NCI-H1092 treated with DMSO at 0.1 percent for 48 hours (cell line): ENCODE results near the gene EGFR.
A peak's percentile ranks its signal among the peaks of the same experiment; 100 is the strongest.

Source experiments
- DNase-seq: peaks from one replicate; lab custom pipeline; 2025; lab: John Stamatoyannopoulos, UW

EGFR gene

DNA sequence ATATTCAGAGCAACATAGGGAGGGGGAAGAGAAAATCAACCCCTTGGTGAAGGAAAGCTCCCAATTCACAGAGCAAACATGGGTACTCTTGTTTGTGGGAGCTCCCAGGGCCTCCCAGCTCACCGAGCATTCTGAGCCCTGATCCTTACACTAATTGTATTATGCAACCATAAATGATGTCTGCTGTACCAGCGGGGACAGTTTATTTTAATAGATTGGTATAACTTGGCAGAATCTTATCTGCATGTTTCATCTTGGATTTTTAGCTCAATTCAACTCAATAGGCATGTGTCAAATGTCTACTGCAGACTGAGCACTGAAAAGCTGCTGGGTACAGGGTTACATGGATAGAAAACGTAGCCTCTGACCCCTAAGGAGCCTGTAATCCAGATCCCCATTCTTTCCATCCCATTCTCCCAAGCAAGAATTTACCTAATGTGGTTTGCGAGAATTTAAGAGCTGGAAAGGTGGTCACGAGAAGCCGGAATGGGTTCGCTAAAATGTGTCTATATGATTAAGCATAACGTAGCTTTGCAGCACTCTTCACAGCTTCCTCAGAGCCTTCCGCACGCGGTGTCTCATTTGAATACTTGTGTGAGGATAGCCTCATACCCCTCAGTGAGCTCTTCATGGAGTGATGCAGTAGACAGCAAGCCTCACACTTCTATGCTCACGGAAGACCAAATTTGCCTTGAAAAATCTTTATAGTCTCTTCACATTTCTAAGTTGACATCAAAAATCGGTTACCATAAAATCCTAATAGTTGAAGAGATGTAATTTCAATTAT is 18.3 kb downstream of the EGFR start:
- no peak for DNase-seq

DNA sequence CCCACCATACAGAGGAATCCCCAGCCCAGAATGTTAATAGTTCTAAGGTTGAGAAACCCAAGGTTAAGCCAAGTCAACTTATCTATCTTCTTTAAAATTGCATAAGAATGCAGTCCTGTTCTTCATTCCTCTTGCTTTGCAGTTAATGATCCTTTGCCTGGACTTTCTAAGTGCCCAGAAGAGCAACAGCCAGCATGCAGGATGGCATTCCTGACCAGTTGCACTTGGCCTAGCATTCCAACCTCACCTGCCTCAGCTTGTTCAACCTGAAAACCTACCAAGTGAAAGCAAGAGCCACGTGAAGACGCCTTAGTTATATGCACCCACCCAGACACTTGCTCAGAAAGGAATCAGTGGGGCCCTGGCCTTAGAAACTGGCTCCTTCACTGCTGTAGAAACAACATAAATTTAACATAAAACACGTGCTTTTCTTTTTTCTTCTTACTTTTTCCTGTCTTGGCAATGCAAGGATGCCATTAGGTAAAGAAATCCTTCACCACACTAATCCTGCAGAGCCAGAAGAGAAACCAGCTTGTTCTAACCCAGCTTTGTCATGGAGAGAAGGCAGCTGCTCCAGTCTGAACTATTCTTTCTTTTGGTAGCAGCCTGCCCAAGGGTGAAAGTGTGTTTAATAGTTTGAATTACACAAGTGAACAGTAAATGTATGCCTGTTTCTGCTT is 25.0 kb downstream of the EGFR start:
- DNase-seq = no peak

DNA sequence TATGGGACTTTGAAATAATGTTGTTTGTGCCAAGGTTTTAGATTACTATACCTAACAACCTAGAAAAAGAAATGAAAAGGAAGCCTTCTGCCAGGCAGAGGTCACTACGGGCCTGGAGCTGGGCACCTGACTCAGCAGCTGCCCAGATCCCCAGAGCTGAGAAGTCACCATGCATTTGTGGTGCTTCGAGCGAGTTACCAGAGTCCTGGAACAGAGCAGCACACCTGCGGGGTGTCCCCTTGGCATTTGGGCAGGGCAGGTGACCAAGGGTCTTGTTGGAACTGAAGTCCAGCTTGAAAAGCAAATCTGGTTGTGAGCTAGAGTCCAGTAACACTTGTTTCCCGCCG is 25.5 kb downstream of the EGFR start:
- no peak for DNase-seq

DNA sequence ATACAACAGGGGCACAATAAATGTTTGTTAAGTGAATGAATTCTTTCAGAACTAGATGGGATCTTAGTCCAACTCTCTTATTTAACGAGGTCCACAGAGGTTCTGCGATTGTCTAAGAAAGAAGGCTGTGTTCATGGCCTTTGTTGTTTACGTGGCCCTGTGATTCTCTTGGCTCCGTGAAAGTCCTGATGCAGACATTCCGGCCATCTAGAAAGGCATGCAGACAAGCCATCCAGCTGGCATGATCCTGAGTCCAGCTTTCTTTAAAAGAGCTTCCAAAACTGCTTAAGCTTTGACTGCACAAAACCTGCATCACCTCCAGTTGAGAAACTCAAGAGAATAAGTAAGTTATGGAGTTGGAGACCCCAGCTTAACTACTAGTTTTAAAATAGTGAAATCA is 26.0 kb downstream of the EGFR start:
- DNase-seq = no peak

DNA sequence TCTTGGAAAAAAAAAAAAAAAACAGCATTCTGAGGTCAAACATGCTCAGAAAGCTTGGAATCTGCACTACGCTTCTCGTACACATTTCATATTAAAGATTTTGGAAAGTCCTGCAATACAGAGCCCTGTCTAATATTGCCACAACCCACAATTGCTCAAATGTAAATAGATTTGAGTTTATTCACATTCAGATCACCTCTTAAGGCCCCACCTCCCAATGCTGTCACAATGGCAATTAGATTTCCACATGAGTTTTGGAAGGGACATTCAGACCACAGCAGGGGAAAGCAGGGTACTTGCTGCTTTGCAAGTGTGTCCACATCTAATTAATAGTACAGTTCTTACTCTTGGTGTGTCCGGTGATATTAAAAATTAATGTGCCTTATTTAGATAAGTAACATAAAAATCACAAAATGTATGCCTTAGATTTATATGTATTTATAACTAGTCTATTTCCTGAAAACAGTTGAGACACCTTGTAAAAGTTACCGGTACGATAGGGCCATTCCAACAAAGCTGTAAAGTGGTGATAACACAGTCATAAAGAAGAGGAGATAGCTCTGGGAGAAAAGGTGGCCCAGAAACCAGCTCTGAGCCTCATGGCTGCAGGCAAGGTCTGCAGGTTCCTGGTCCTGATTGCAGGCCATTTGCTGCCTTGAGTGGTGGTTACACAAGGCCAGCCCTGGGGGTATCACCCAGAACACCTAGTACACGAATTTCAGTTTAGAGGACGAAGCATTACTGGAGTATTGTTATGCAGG is 27.9 kb downstream of the EGFR start:
- DNase-seq = no peak

DNA sequence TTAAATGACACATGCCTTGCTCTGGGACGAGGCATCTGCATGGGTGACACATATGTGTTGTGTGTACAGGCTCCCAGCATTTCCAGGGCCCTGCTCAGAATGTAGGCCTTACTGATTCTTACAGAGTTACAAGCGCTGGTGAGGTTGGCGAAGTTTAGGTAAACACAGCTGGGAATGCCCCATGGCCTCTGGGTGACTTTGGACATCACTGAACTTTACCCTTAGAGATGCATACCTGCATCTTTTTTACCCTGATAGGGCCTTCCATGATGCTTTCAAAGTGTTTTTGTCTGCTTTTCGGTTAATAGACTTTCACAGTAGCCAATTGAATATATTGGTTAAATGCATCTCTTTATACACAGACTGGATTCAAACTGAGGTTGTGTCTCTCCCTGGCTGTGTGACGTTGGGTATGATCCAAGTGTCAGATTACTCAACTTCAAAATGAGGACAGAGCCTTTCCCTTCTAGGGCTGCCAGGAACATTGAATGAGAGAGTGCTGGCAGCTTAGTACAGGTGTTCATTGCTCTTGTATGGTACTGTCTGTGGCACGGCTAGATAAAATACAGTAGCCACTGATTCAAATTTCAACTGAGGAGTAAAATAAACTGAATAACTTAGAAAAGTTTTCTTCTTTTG is 29.5 kb downstream of the EGFR start:
- DNase-seq = peak; percentile 50

DNA sequence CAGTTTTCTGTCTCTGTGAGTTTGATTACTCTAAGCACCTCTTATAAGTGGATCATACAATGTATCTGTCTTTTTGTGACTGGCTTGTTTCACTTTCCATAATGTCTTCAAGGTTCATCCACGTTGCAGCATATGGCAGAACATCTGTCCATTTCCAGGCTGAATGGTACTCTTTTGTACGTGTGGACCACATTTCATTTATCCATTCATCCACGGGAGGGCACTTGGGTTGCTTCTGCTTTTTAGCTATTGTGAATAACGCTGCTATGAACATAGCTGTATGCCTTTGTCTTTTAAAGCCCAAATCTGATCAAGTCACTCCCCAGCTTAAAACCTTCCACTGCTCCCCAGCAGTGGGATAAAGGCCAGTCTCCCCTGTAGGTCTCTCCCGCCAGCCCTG is 31.5 kb downstream of the EGFR start:
- DNase-seq = no peak

DNA sequence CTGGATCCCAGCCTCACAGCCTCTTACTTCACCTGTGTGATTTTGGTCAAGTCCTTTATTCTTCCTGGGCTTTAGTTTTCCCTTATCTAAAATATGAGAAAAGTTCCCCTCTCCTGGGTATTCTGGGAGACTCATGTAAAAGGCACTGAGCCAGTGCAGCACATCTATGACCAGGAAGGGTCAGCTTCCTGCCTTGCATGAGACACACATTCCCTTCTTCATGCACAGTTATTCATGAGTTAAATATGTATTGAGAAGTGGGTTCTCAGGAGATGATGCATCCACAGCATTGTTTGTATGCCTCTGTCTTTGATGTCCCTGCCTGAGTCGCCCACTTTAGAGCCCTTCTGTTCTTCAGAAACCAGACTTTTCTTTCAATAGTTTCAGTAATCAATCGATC is 33.3 kb downstream of the EGFR start:
- DNase-seq = no peak

DNA sequence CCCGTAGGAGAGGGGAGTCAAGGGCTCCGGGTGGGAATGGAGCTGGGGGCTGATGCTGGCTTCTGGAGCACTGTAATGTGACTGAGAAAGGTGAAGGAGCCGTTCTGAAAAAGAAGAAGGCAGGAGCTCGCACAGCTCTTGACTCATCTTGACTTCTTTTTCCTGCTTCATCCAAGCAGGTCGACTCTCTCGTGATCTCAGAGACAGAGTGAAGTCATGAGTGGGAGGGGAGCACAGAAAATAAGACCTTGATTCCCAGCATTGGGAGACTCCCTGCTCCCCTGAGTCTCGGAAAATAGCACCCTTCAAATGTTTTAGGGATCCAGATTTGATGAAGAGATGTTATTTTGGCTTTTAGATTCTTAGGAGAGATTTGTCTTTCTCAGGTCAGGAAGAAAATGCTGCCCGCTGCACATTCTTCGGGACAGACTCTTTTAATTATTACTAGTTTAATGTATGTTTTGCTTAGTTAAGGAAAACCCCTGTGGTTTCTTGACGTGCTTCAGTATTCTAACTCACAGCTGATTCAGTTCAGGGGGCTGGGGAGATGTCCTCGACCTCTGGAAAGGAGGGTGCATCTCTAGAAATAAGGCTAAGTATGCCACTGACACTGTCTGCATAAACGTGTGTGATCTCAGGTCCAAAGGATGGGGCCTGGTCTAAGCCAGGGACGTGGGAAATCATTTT is 34.1 kb downstream of the EGFR start:
- no peak for DNase-seq

DNA sequence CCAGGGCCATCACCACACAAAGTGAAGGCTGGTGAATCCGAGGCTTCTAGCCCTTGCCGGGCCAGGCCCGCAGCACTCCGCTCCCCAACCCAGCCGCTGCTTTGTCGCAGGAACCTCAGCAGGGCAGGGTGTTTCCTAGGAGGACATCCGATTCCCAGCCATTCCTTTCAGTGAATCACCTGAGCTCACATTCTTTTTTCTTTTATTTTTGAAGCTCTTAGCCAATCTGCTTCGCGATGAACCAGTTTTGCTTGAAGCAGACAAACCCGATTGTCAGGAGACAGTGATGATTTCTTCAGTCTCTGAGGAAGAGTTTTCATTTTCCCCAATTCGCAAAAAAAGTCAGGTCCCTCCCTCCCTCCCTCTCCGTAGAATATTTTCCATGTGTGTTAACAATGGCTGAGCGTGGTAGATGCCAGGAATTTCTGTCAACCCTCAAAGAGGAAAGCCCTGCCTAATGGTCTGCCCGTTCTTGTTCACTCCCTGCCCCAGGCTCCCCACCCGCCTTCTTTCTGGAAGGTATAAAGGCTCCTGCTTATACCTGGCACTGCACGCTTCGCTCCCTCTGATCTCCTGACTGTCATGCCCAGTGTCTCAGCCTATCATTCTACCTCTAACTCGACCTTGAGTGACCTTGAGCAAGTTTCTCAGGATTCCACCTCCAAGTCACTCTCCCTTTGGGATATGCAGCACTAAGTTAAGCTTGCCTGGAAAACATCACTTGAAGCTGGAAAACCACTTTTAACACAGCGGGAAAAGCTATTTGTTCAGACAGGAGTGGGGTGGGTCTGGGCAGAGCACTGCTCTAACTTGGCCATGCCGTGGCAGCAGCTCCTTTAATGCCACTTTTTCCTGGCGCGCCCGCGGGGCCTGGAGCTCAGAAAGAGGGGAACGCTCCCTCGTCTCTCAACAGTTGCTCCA is 35.1 kb downstream of the EGFR start:
- no peak for DNase-seq

DNA sequence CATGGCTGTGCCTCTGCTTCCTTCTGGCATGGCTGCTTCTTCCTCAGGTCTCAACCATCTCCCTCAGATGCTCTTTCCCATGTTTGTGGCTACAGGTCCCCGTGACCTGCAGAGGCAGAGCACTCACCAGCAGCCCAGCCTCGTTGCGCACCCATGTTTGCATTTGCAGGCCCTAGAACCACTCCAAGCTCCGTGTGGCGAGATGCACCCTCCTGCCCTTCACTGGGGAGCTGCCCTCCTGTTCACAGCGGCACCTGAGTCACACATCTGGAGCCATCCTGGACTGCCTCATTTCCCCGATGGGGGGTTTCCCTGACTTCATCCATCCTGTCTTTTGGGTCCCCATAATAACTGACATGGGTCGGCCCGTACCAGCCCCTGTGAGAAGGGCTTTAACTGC is 35.9 kb downstream of the EGFR start:
- no peak for DNase-seq

DNA sequence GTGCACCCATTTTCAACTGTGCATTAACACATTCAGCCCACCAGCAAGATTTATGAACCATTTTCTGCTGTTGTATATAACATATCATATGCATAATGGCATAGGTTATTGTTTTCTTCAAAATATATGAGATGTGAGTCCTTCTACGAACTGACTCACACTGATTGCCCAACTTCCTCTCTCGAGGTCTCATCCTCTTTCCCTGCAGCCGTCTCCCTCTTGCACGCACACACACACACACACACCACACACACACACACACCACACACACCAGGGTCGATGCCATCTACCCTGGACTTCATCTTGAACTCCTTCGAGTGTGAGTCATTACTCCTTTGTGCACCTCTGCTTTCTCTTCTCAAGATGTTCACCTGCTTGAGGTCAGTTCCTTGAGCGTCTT is 36.7 kb downstream of the EGFR start:
- DNase-seq = no peak

DNA sequence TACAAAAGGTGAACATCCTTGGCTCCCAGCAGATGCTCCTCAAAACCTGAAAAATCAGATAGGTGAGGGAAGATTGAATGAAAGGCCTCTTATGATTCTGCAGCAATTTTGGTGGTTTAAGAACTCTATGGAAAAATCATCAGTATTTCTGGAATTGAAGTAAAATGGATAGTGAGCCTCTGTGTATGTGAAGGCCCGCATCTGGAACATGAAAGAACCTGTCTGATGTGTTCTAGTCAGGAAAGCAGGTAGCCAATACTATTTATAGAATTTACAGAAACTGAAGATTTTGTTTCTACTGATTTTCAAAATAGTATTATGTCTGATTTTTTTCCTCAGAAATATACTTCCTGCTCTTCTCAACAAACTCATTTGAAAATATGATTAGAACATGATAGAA is 37.3 kb downstream of the EGFR start:
- no peak for DNase-seq

DNA sequence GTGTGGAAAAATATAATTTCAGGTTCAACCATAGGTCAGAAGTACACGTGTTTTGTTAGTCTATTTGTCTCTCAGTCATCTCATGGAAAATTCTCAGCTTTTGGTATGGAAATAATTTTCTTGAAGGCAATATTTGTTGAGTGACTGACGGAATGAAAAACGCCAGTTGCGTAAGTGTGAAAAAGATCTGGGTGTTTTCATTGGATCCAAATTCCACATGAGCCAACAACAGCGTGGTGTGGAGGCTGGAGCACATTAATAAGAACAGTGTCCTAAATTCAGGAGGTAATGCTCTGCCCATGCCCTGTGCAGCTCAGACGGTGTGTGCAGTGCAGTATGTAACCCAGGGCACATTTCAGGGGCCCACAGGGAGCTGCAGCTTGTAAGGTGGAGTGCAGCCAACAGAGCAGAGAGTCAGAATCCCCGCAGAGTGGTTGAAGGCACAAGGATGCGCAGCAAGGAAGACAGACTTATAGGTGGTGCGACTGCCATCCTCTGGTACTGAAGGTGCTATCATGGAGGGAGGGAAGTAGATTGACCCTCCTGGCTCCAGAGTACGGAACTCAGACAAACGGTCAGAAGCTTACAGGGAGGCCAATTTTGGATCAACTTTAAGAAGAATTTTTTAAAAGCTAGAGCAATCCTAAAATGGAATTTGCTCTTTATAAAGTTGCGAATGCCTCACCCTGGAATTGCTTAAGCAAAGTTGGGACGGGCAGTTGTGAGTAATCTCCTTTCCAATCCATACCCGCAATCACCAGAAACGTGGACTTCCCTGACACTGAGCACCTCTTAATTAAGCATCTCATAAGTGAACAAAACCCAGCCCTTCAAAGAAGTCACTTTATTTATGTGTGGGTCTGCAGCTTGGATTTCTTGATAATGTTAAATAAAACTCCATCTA is 38.0 kb downstream of the EGFR start:
- no peak for DNase-seq

DNA sequence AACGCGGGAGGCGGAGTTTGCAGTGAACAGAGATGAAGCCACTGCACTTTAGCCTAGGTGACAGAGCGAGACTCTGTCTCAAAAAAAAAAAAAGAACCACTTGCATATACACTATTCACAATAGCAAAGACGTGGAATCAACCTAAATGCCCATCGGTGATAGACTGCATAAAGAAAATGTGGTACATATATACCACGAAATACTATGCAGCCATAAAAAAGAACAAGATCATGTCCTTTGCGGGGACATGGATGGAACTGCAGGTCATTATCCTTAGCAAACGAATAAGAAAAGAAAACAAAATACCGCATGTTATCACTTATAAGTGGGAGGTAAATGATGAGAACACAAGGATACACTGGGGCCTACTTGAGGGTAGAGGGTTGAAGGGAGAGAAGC is 39.5 kb downstream of the EGFR start:
- no peak for DNase-seq

DNA sequence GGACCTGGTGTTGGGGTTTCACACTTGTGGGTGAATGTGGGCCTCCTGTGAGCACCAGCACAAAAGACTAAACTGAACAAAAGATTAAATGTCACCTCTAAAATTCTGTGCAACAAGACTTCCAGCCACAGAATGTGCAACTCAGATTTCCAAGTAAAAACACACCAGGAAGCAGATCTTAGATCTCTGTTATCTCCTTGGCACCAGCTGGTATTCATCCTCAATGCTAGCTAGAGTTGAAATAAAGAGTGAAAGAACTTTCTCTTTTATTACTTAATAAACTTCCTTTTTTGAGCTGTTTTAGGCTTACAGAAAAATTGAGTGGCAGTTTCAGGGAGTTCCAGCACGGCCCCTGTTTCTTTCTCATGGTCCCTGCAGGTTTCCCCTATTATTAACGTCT is 40.2 kb downstream of the EGFR start:
- DNase-seq = no peak

DNA sequence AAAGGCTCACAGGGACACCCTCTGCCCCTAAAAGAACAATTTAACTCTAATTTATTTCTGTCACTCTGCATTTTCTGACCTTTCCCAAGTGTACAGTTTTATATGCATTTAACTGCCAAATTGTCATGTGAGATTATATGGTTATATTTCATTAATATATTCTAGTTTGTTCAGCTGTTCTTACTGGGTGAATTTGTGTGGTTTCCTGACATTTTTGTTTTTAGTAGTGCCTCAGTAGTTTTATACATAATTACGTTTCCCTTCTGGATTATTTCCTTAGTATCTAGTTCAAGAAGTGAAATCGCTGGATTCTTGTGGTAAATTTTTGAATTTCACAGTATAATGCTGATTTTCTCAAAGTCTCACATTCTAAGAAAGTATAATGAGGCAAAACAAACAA is 41.3 kb downstream of the EGFR start:
- no peak for DNase-seq

DNA sequence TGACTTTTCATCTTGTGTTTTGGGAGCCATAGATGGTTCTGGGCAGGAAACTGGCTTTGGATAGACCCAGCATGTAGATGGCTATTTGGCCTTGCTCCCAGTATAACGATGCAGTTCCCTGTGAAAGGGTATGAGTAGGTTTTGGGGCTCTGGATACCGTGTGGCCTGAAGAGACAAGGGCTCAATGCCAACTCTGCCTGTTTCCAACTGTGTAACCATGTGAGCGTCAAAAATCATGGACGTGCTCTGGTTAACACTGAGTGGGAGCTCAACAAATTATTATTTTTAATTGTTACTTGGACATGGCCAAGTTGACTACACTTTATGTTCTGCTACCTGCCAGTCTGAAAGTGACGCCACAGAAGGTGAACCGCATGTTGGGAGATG is 41.8 kb downstream of the EGFR start:
- peak; percentile 78 for DNase-seq

DNA sequence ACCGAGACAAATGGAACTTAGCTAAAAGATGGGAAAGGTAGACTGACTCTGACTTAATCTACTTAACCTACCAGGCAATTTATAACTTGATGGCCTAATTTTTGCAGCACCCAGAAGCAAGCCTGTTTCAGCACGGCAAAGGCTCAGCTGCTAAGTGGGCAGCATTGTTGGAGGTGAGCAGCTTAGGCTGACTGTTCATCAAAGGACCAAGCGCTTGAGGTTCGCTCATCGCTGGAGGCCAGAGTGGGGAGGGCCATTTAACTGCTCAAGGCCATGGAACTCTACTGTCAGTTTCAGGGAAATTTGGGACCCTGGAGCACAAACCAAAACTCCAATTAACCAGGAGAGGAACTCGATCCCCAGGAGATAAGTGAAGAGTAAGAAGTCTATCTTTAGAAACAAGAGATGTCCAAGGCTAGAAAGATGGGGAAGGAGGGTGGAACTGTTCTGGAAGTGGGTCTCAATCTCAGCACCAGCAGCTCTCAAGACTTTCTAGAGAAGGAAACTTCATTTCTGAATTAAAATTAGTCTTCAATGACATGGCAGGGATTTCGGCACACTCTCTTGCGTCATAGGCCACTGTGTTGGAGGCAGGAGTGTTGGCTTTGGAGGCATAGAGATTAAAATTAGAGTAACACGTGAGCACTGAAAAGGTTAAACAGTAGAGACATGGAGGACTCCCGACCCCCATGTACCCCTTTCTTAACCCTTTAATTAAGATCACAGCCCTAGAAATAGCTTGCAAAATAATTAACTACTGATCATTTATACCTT is 43.1 kb downstream of the EGFR start:
- DNase-seq = no peak
